A673 (cell line): ENCODE results near the gene EMP3. TPM values are rescaled to one million over a fixed set of nuclear protein-coding genes. Genes with fewer than 3 reads are reported as not detected.

Experiments used
- BruUV-seq: library from RNA; stranded (reverse); fragments of 400-500 nt; replicated peaks from 2 replicates; lab custom pipeline; 2021; lab: Mats Ljungman, UMichigan
- CTCF ChIA-PET: fragments of 300-600 bp; sonication (Branson Sonifier 250); formaldehyde crosslinking; loops from one replicate; lab custom pipeline; 2022; ENCODE audit warnings: antibody characterized with exemption; lab: Charles Lee
- POLR2A ChIA-PET: fragments of 300-600 bp; sonication (Branson Sonifier 250); formaldehyde crosslinking; loops from one replicate; lab custom pipeline; 2022; ENCODE audit warnings: antibody characterized with exemption; ENCODE audit not compliant: low non-redundant PET; lab: Charles Lee
- DNase-seq: peaks from one replicate; pipeline ENCODE4 v3.0.0-alpha.2; 2015; ENCODE audit warnings: low spot score
- H3K27ac ChIP-seq: fragments of 200-600 bp; sonication (generic); 2 replicates; pipeline ENCODE4 v1.5.1; 2016; ENCODE audit warnings: mixed run types, low read depth, mild to moderate bottlenecking, mixed read lengths, antibody characterized with exemption, low read length; ENCODE audit not compliant: poor library complexity, severe bottlenecking
- H3K27me3 ChIP-seq: fragments of 200-600 bp; sonication (generic); replicated peaks from 2 replicates; pipeline ENCODE4 v1.6.1; 2017; ENCODE audit warnings: mixed run types, low read depth, mild to moderate bottlenecking, mixed read lengths, antibody characterized with exemption, low read length; ENCODE audit not compliant: insufficient read depth, poor library complexity
- H3K36me3 ChIP-seq: fragments of 200-600 bp; sonication (generic); 2 replicates; pipeline ENCODE4 v1.6.1; 2016; ENCODE audit warnings: mixed run types, mild to moderate bottlenecking, mixed read lengths, antibody characterized with exemption, low read length; ENCODE audit not compliant: insufficient read depth, poor library complexity, severe bottlenecking
- H3K4me1 ChIP-seq: fragments of 200-600 bp; sonication (generic); 2 replicates; pipeline ENCODE4 v1.6.1; 2017; ENCODE audit warnings: mixed run types, mild to moderate bottlenecking, mixed read lengths, antibody characterized with exemption, low read length; ENCODE audit not compliant: insufficient read depth, poor library complexity, severe bottlenecking
- H3K4me3 ChIP-seq: fragments of 200-600 bp; sonication (generic); 2 replicates; pipeline ENCODE4 v1.5.1; 2016; ENCODE audit warnings: low read depth, mixed run types, mild to moderate bottlenecking, mixed read lengths, low read length; ENCODE audit not compliant: poor library complexity, severe bottlenecking
- H3K9me3 ChIP-seq: fragments of 200-600 bp; sonication (generic); 2 replicates; pipeline ENCODE4 v1.6.1; 2016; ENCODE audit warnings: mixed run types, low read depth, mild to moderate bottlenecking, mixed read lengths, antibody characterized with exemption, low read length; ENCODE audit not compliant: poor library complexity, severe bottlenecking
- EZH2 ChIP-seq: fragments of 200-600 bp; sonication (generic); IDR thresholded peaks from 2 replicates; pipeline ENCODE4 v1.6.1; 2017; ENCODE audit warnings: borderline replicate concordance, low read depth, mild to moderate bottlenecking, mixed read lengths, antibody characterized with exemption, low read length; ENCODE audit not compliant: poor library complexity, severe bottlenecking
- intact Hi-C: fragments of 100-400 bp; cut with micrococcal nuclease; formaldehyde crosslinking; loops from one replicate; pipeline ENCODE4 v1.10.0; 2022; ENCODE audit not compliant: unreplicated experiment
- total RNA-seq: library from RNA; stranded (reverse); gene quantifications from 2 replicates; pipeline ENCODE4 v1.2.3, GENCODE V29; 2021
- TF ChIP-seq, protein P1 (sequence below): fragments of 300-800, 200-600 bp; sonication (generic); conservative IDR thresholded peaks from 2 replicates; pipeline ENCODE4 v1.5.1; 2017; ENCODE audit warnings: low read depth, mild to moderate bottlenecking, antibody characterized with exemption, low read length, moderate library complexity, mixed read lengths

Gene EMP3
- total RNA-seq, 1 experiment from 2014 or later, result 187 TPM

GRCh38 chr19:48296963-48297734, 28.2 kb upstream of the EMP3 start:
- no TSS peak for BruUV-seq
- no peak overlapping the region for H3K27ac ChIP-seq
- ChIA-PET POLR2A (no interaction called here), CTCF (interaction anchor here (0.5 kb wide), 1 partner anchor 255 kb away, joined by 3 read pairs; the partner anchor contains the start of gene SULT2B1)
- TF ChIP-seq, protein P1, sequence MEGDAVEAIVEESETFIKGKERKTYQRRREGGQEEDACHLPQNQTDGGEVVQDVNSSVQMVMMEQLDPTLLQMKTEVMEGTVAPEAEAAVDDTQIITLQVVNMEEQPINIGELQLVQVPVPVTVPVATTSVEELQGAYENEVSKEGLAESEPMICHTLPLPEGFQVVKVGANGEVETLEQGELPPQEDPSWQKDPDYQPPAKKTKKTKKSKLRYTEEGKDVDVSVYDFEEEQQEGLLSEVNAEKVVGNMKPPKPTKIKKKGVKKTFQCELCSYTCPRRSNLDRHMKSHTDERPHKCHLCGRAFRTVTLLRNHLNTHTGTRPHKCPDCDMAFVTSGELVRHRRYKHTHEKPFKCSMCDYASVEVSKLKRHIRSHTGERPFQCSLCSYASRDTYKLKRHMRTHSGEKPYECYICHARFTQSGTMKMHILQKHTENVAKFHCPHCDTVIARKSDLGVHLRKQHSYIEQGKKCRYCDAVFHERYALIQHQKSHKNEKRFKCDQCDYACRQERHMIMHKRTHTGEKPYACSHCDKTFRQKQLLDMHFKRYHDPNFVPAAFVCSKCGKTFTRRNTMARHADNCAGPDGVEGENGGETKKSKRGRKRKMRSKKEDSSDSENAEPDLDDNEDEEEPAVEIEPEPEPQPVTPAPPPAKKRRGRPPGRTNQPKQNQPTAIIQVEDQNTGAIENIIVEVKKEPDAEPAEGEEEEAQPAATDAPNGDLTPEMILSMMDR, result no peak
- no peak for TF ChIP-seq EZH2
- H3K4me3 ChIP-seq, result no peak overlapping the region
- intact Hi-C loops, result no loop called here
- no peak for DNase-seq
- no peaks in the 10 kb centered on the region for H3K27me3 ChIP-seq
- H3K4me1 ChIP-seq, result no peaks in the 10 kb centered on the region
- no peaks in the 10 kb centered on the region for H3K9me3 ChIP-seq
- H3K36me3 ChIP-seq, result no peaks in the 10 kb centered on the region

DNA sequence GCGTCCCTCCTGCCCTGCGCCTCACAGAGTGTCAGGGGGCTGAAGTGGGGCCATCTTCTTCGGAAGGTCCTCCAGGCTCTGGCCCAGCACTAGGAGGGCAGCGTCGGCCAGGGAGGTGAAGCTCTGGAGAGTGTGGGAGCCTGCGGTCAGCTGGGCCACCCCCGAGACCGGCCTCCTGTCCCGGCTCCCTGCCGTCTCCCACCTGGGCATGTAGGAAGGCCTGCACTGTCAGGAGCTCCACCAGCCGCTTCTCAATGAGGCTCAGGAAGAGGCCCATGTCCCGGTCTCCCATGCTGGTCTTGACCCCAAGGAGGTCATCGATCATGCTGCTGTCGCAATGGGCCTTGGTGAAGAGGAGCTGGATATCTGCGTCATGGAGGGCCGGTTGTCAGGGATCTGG, 27.4 kb upstream of the EMP3 start:
- no peaks in the 10 kb centered on the region for H3K36me3 ChIP-seq
- no peaks in the 10 kb centered on the region for H3K4me1 ChIP-seq
- BruUV-seq, result no TSS peak
- H3K27me3 ChIP-seq, result no peaks in the 10 kb centered on the region
- no peak overlapping the region for H3K4me3 ChIP-seq
- no peak overlapping the region for H3K27ac ChIP-seq
- CTCF ChIA-PET, result no interaction called here
- H3K9me3 ChIP-seq, result no peaks in the 10 kb centered on the region
- TF ChIP-seq, protein P1, result no peak
- TF ChIP-seq EZH2, result no peak
- POLR2A ChIA-PET, result no interaction called here
- no peak for DNase-seq
- intact Hi-C loops, result no loop called here

GRCh38 chr19:48301886-48302599, 23.3 kb upstream of the EMP3 start:
- Histone ChIP-seq H3K36me3 (no peaks in the 10 kb centered on the region), H3K27ac (no peak overlapping the region), H3K4me3 (no peak overlapping the region), H3K4me1 (no peaks in the 10 kb centered on the region), H3K9me3 (no peaks in the 10 kb centered on the region), H3K27me3 (no peaks in the 10 kb centered on the region)
- BruUV-seq, result no TSS peak
- DNase-seq, result no peak
- TF ChIP-seq, protein P1, result no peak
- TF ChIP-seq EZH2, result no peak
- intact Hi-C loops, result no loop called here
- POLR2A ChIA-PET, result no interaction called here
- CTCF ChIA-PET, result no interaction called here
